NK-92 treated with Interleukin-12 subunit alpha and Interleukin-12 subunit beta, amount 100 ng/mL, for 24 hours (cell line): Measurements from ENCODE around the gene STEAP3.

Source experiments
- DNase-seq: peaks from one replicate; lab custom pipeline; 2025; lab: John Stamatoyannopoulos, UW

Gene STEAP3

GRCh38 chr2:119223521-119224390 lies at the start of gene STEAP3:
TSS of gene STEAP3 (plus strand) at chr2:119223834. CDS start at chr2:119231013, 7,179 bp downstream.
- DNase-seq, result no peak

GRCh38 chr2:119174216-119174992 lies 49.2 kb upstream of the STEAP3 start:
- peak; percentile 26 for DNase-seq

- no peak for DNase-seq
Observed at GRCh38 chr2:119174993-119175347, 48.7 kb upstream of the STEAP3 start.

GRCh38 chr2:119175517-119175916 lies 48.1 kb upstream of the STEAP3 start:
- DNase-seq, result no peak

- DNase-seq, result no peak
Observed at GRCh38 chr2:119177171-119177837, 46.3 kb upstream of the STEAP3 start.

- DNase-seq, result no peak
Observed at GRCh38 chr2:119177838-119178190, 45.8 kb upstream of the STEAP3 start.

- no peak for DNase-seq
Observed at GRCh38 chr2:119178776-119179175, 44.9 kb upstream of the STEAP3 start.

- DNase-seq, result no peak
Observed at GRCh38 chr2:119179202-119179601, 44.4 kb upstream of the STEAP3 start.

GRCh38 chr2:119179991-119180390 lies 43.6 kb upstream of the STEAP3 start:
- no peak for DNase-seq

- DNase-seq, result no peak
Observed at GRCh38 chr2:119180892-119181291, 42.7 kb upstream of the STEAP3 start.

GRCh38 chr2:119181391-119181790 lies 42.2 kb upstream of the STEAP3 start:
- DNase-seq, result no peak

GRCh38 chr2:119181791-119182445 lies 41.7 kb upstream of the STEAP3 start:
- no peak for DNase-seq

GRCh38 chr2:119184512-119184911 lies 39.1 kb upstream of the STEAP3 start:
- DNase-seq, result no peak

GRCh38 chr2:119190321-119191111 lies 33.1 kb upstream of the STEAP3 start:
- no peak for DNase-seq

- no peak for DNase-seq
Observed at GRCh38 chr2:119192893-119193292, 30.7 kb upstream of the STEAP3 start.

- no peak for DNase-seq
Observed at GRCh38 chr2:119195001-119195400, 28.6 kb upstream of the STEAP3 start.

- DNase-seq, result no peak
Observed at GRCh38 chr2:119195887-119196286, 27.7 kb upstream of the STEAP3 start.

- no peak for DNase-seq
Observed at GRCh38 chr2:119196301-119197125, 27.1 kb upstream of the STEAP3 start.

- no peak for DNase-seq
Observed at GRCh38 chr2:119197126-119197405, 26.6 kb upstream of the STEAP3 start.

GRCh38 chr2:119197529-119198239 lies 25.9 kb upstream of the STEAP3 start:
- no peak for DNase-seq
